HCT116 (cell line): ENCODE data around the gene WAC. TPM values are rescaled to one million over a fixed set of nuclear protein-coding genes. Genes with fewer than 3 reads are reported as not detected.

ENCODE experiments used
- ATAC-seq: fragments of 200-7000 bp; cut with Tn5 transposase; 2 replicates; pipeline ENCODE4 v1.9.1; 2020; ENCODE audit warnings: mild to moderate bottlenecking, moderate library complexity
- BruUV-seq: library from RNA; stranded (reverse); fragments of 400-500 nt; replicated peaks from 2 replicates; lab custom pipeline; 2021; lab: Mats Ljungman, UMichigan
- CTCF ChIA-PET: fragments of 300-600 bp; sonication (Branson Sonifier 250); formaldehyde crosslinking; loops from one replicate; lab custom pipeline; 2021; ENCODE audit warnings: antibody characterized with exemption; lab: Charles Lee
- POLR2A ChIA-PET: fragments of 300-600, 350-600 bp; sonication (Branson Sonifier 250); formaldehyde crosslinking; loops from one replicate; lab custom pipeline; 2021; ENCODE audit warnings: antibody characterized with exemption; lab: Charles Lee
- RAD21 ChIA-PET, 2 experiments: fragments of 300-600 bp; sonication (Branson Sonifier 250); formaldehyde crosslinking; loops; one replicate each; lab custom pipeline; 2023; ENCODE audit warnings: low total read pairs in 2 of 2; ENCODE audit not compliant: uncharacterized antibody in 2 of 2, unreplicated experiment in 2 of 2, low non-redundant PET in 1 of 2; lab: Charles Lee
- DNase-seq: peaks from one replicate; pipeline ENCODE4 v3.0.0-alpha.2; 2010; ENCODE audit warnings: low read depth, low spot score
- H2AFZ ChIP-seq: fragments of 200-600 bp; shearing (Covaris generic), sonication (generic); 2 replicates; pipeline ENCODE4 v1.6.1; 2017; ENCODE audit warnings: low read depth, mixed run types, mixed read lengths, antibody characterized with exemption, low read length; ENCODE audit not compliant: poor library complexity, severe bottlenecking
- H3K27ac ChIP-seq: 2 replicates; pipeline ENCODE4 v1.5.1; 2012; ENCODE audit warnings: low read depth, low read length
- H3K27me3 ChIP-seq: fragments of 200-600 bp; sonication (generic); 2 replicates; pipeline ENCODE4 v1.6.1; 2016; ENCODE audit warnings: mixed run types, low read length, mixed read lengths; ENCODE audit not compliant: insufficient read depth
- H3K36me3 ChIP-seq, 2 experiments: fragments of 200-500 bp in 1 of 2; fragments of 200-600 bp in 1 of 2; sonication (Bioruptor generic) in 1 of 2; sonication (generic) in 1 of 2; 2 replicates each; pipeline versions ENCODE4 v1.5.1 to v1.6.1; 2014 to 2016; ENCODE audit warnings: low read length in 2 of 2, inconsistent platforms in 1 of 2, mixed read lengths in 1 of 2, mixed run types in 1 of 2; ENCODE audit not compliant: insufficient read depth in 2 of 2, control insufficient read depth in 1 of 2
- H3K4me1 ChIP-seq, 2 experiments: fragments of 200-600 bp in 1 of 2; sonication (generic) in 1 of 2; 2 replicates each; pipeline versions ENCODE4 v1.5.1 to v1.6.1; 2012 to 2017; ENCODE audit warnings: low read length in 2 of 2, inconsistent platforms in 1 of 2, mild to moderate bottlenecking in 1 of 2, mixed read lengths in 1 of 2, mixed run types in 1 of 2, moderate library complexity in 1 of 2; ENCODE audit not compliant: insufficient read depth in 2 of 2, control insufficient read depth in 1 of 2
- H3K4me2 ChIP-seq: fragments of 200-600 bp; sonication (generic); 2 replicates; pipeline ENCODE4 v1.6.1; 2017; ENCODE audit warnings: mixed run types, low read length, mixed read lengths
- H3K4me3 ChIP-seq, 2 experiments: fragments of 200-600 bp in 1 of 2; sonication (generic) in 1 of 2; replicated peaks in 1 of 2; 2 replicates each; pipeline ENCODE4 v1.5.1; 2011 to 2016; ENCODE audit warnings: low read length in 2 of 2, control low read depth in 1 of 2, low read depth in 1 of 2, mild to moderate bottlenecking in 1 of 2, mixed read lengths in 1 of 2, mixed run types in 1 of 2
- H3K79me2 ChIP-seq: fragments of 200-600 bp; sonication (generic); 2 replicates; pipeline ENCODE4 v1.6.1; 2017; ENCODE audit warnings: mild to moderate bottlenecking, mixed run types, low read length, moderate library complexity, mixed read lengths; ENCODE audit not compliant: insufficient read depth
- H3K9ac ChIP-seq: fragments of 200-600 bp; sonication (generic); 2 replicates; pipeline ENCODE4 v1.6.1; 2016; ENCODE audit warnings: low read length, mixed read lengths
- H3K9me2 ChIP-seq: fragments of 200-600 bp; sonication (generic), shearing (Covaris generic); 2 replicates; pipeline ENCODE4 v1.6.1; 2017; ENCODE audit warnings: mixed run types, mild to moderate bottlenecking, moderate library complexity; ENCODE audit not compliant: insufficient read depth
- H3K9me3 ChIP-seq, 2 experiments: fragments of 200-500 bp in 1 of 2; fragments of 200-600 bp in 1 of 2; sonication (Bioruptor generic) in 1 of 2; sonication (generic) in 1 of 2; 2 replicates each; pipeline ENCODE4 v1.6.1; 2014 to 2017; ENCODE audit warnings: low read length in 2 of 2, mixed read lengths in 2 of 2, inconsistent platforms in 1 of 2, low read depth in 1 of 2, mild to moderate bottlenecking in 1 of 2, mixed run types in 1 of 2, moderate library complexity in 1 of 2; ENCODE audit not compliant: control insufficient read depth in 1 of 2, insufficient read depth in 1 of 2
- H4K20me1 ChIP-seq: fragments of 200-600 bp; sonication (generic), shearing (Covaris generic); 2 replicates; pipeline ENCODE4 v1.6.1; 2017; ENCODE audit warnings: mixed run types, mild to moderate bottlenecking, moderate library complexity; ENCODE audit not compliant: insufficient read depth
- CBX3 ChIP-seq: IDR thresholded peaks from 2 replicates; pipeline ENCODE4 v1.6.1; 2012; ENCODE audit warnings: low read depth
- CEBPB ChIP-seq: IDR thresholded peaks from 2 replicates; pipeline ENCODE4 v1.6.1; 2012; ENCODE audit warnings: low read depth
- EGR1 ChIP-seq: IDR thresholded peaks from 2 replicates; pipeline ENCODE4 v1.6.1; 2012; ENCODE audit warnings: low read depth
- JUND ChIP-seq: IDR thresholded peaks from 2 replicates; pipeline ENCODE4 v1.6.1; 2012
- RAD21 ChIP-seq: IDR thresholded peaks from 2 replicates; pipeline ENCODE4 v1.6.1; 2012; ENCODE audit warnings: low read depth, mild to moderate bottlenecking
- SP1 ChIP-seq: IDR thresholded peaks from 2 replicates; pipeline ENCODE4 v1.6.1; 2012; ENCODE audit warnings: low read depth
- SRF ChIP-seq: IDR thresholded peaks from 2 replicates; pipeline ENCODE4 v1.6.1; 2012; ENCODE audit warnings: low read depth
- TCF7L2 ChIP-seq: IDR thresholded peaks from 2 replicates; pipeline ENCODE4 v1.7.0; 2011; ENCODE audit warnings: borderline replicate concordance, inconsistent platforms; ENCODE audit not compliant: insufficient read depth, insufficient read length; ENCODE audit errors: extremely low read depth
- YY1 ChIP-seq: IDR thresholded peaks from 2 replicates; pipeline ENCODE4 v1.6.1; 2011; ENCODE audit warnings: low read length, low read depth, moderate library complexity, mild to moderate bottlenecking; ENCODE audit not compliant: insufficient replicate concordance; ENCODE audit errors: extremely low read depth
- ZFX ChIP-seq: fragments of 450-650 bp; IDR thresholded peaks from 2 replicates; pipeline ENCODE4 v1.6.1; 2017
- ZNF274 ChIP-seq: fragments of 200-500 bp; sonication (Bioruptor generic); IDR thresholded peaks from 2 replicates; pipeline ENCODE4 v1.6.1; 2014; ENCODE audit warnings: mild to moderate bottlenecking, low read depth, low read length, inconsistent platforms
- intact Hi-C: fragments of 100-400 bp; cut with micrococcal nuclease; formaldehyde crosslinking; loops from 2 replicates; pipeline ENCODE4 v1.10.0; 2022
- total RNA-seq: library from RNA; stranded (reverse); gene quantifications from one replicate; pipeline ENCODE4 v1.2.1, GENCODE V29; 2021; ENCODE audit not compliant: unreplicated experiment
- TF ChIP-seq, protein P1 (sequence below): IDR thresholded peaks from 2 replicates; pipeline ENCODE4 v1.6.1; 2011; ENCODE audit warnings: mild to moderate bottlenecking, low read length, moderate library complexity; ENCODE audit not compliant: insufficient replicate concordance; ENCODE audit errors: extremely low read depth

WAC gene
- total RNA-seq, 1 experiment from 2014 or later = 117 TPM

DNA sequence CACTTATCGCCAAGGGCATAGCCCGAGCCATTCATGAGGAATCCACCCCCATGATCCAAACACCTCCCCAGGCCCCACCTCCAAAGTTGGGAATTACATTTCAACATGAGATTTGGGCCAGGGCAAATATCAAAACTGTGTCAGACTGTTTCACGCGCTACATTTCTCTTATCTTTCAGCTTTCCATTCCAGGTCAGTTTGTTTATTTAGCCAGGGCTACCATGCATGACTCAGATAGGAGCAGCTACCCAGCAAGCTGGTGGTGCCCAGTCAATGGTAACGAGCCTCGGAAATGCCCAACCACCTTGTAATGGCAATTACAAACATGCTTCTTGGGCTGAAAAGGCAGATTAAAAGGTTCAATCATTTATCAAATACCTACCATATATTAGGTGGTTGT lies 100.8 kb downstream of the WAC start:
- TF ChIP-seq RAD21 (no peak), JUND (no peak), CEBPB (no peak), ZFX (no peak), SP1 (no peak), EGR1 (no peak), SRF (no peak), CBX3 (no peak), YY1 (no peak), ZNF274 (no peak), TCF7L2 (no peak)
- TF ChIP-seq, protein P1, sequence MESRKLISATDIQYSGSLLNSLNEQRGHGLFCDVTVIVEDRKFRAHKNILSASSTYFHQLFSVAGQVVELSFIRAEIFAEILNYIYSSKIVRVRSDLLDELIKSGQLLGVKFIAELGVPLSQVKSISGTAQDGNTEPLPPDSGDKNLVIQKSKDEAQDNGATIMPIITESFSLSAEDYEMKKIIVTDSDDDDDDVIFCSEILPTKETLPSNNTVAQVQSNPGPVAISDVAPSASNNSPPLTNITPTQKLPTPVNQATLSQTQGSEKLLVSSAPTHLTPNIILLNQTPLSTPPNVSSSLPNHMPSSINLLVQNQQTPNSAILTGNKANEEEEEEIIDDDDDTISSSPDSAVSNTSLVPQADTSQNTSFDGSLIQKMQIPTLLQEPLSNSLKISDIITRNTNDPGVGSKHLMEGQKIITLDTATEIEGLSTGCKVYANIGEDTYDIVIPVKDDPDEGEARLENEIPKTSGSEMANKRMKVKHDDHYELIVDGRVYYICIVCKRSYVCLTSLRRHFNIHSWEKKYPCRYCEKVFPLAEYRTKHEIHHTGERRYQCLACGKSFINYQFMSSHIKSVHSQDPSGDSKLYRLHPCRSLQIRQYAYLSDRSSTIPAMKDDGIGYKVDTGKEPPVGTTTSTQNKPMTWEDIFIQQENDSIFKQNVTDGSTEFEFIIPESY = no peak
- no TSS peak for BruUV-seq
- ChIA-PET RAD21 (no interaction called here), POLR2A (no interaction called here), CTCF (no interaction called here)
- no peak overlapping the region for H2AFZ ChIP-seq
- ATAC-seq (no peak), DNase-seq (no peak)
- intact Hi-C loops = no loop called here
- H3K27ac ChIP-seq = no peak overlapping the region
- no peak overlapping the region for H3K4me2 ChIP-seq
- H3K9me3 ChIP-seq = no peaks in the 10 kb centered on the region
- H3K79me2 ChIP-seq = no peaks in the 10 kb centered on the region
- H3K9ac ChIP-seq = no peak overlapping the region
- no peaks in the 10 kb centered on the region for H4K20me1 ChIP-seq
- no peaks in the 10 kb centered on the region for H3K27me3 ChIP-seq
- H3K4me3 ChIP-seq = no peak overlapping the region
- H3K9me2 ChIP-seq = no peaks in the 10 kb centered on the region
- H3K36me3 ChIP-seq = no peaks in the 10 kb centered on the region
- H3K4me1 ChIP-seq = 0 out of 4 replicates have a peak, but pooled peaks cover under 1 to 3% of the 10 kb centered on the region in 2 experiments
